ENCODE results near the gene CIAPIN1.
"Not testable (repeated sequence)": the region's sequence is repeated elsewhere in the genome, so short reads cannot be mapped to it uniquely, and the experiment has no call there.

The CIAPIN1 gene

GRCh38 chr16:57406881-57407280 lies 40.3 kb downstream of the CIAPIN1 start:
- DNase-seq (ENCODE audit: low read depth in 2 of 2): no peak

GRCh38 chr16:57405097-57405496 lies 42.1 kb downstream of the CIAPIN1 start:
- DNase-seq (ENCODE audit: low read depth in 2 of 2): no peak

GRCh38 chr16:57403965-57404817 lies 43.0 kb downstream of the CIAPIN1 start, which contains the start of gene CCL17:
TSS of gene CCL17 (plus strand) at chr16:57404767. CDS start at chr16:57413933, 9,166 bp downstream.
- DNase-seq (ENCODE audit: low read depth in 2 of 2): no peak

GRCh38 chr16:57401943-57402640 lies 45.1 kb downstream of the CIAPIN1 start:
- DNase-seq (ENCODE audit: low read depth in 2 of 2): no peak

GRCh38 chr16:57397493-57397892 lies 49.7 kb downstream of the CIAPIN1 start:
- DNase-seq (ENCODE audit: low read depth in 2 of 2): not testable (repeated sequence)

GRCh38 chr16:57396786-57397185 lies 50.4 kb downstream of the CIAPIN1 start:
- no peak for DNase-seq (ENCODE audit: low read depth in 2 of 2)

GRCh38 chr16:57395026-57395425 lies 52.2 kb downstream of the CIAPIN1 start:
- DNase-seq (ENCODE audit: low read depth in 2 of 2): no peak

GRCh38 chr16:57394444-57394843 lies 52.7 kb downstream of the CIAPIN1 start:
- DNase-seq (ENCODE audit: low read depth in 2 of 2): no peak

- no peak for DNase-seq (ENCODE audit: low read depth in 2 of 2)
Observed at GRCh38 chr16:57392694-57393093, 54.5 kb downstream of the CIAPIN1 start.

- no peak for DNase-seq (ENCODE audit: low read depth in 2 of 2)
Observed at GRCh38 chr16:57391708-57392107, 55.5 kb downstream of the CIAPIN1 start.

GRCh38 chr16:57391300-57391699 lies 55.9 kb downstream of the CIAPIN1 start:
- DNase-seq (ENCODE audit: low read depth in 2 of 2): no peak

GRCh38 chr16:57390636-57391295 lies 56.4 kb downstream of the CIAPIN1 start:
- DNase-seq (ENCODE audit: low read depth in 2 of 2): no peak

- no peak for DNase-seq (ENCODE audit: low read depth in 2 of 2)
Observed at GRCh38 chr16:57389087-57389468, 58.1 kb downstream of the CIAPIN1 start.

- no peak for DNase-seq (ENCODE audit: low read depth in 2 of 2)
Observed at GRCh38 chr16:57388359-57389086, 58.7 kb downstream of the CIAPIN1 start.

- no peak for DNase-seq (ENCODE audit: low read depth in 2 of 2)
Observed at GRCh38 chr16:57387598-57388354, 59.4 kb downstream of the CIAPIN1 start.

GRCh38 chr16:57386381-57386951 lies 60.7 kb downstream of the CIAPIN1 start:
- DNase-seq (ENCODE audit: low read depth in 2 of 2): no peak

- DNase-seq (ENCODE audit: low read depth in 2 of 2): no peak
Observed at GRCh38 chr16:57385083-57385482, 62.1 kb downstream of the CIAPIN1 start.

GRCh38 chr16:57384248-57385070 lies 62.7 kb downstream of the CIAPIN1 start:
- no peak for DNase-seq (ENCODE audit: low read depth in 2 of 2)

All from stimulated activated CD4-positive, alpha-beta T cell treated with anti-CD3 and anti-CD28 coated beads, Interleukin-4, amount 100 ng/mL, for 48 hours (primary cell).